Measurements from ENCODE around the gene C6orf15. TPM values are rescaled to one million over a fixed set of nuclear protein-coding genes. Genes with fewer than 3 reads are reported as not detected.

The C6orf15 gene
- total RNA-seq, 1 donor: not detected

DNA sequence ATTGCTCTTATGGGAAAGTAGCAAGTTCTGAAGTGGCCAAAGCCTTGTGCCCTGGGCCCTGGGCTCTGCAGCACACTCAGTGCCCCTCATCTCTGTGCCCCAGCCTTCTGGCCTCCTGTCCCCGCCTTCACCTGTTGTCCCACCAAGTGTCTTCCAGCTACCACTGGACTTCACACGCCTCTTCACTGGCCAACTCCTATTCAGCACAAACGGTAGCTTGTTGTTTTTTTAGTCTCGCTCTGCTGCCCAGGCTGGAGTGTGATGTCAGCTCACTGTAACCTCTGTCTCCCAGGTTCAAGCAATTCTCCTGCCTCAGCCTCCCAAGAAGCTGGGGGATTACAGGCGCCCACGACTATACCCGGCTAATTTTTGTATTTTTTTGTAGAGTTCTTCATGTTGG is 40.4 kb upstream of the C6orf15 start:
- Histone ChIP-seq H3K4me2 (ENCODE audit: insufficient read depth, low read length) (no peak overlapping the region), H2AFZ (ENCODE audit: low read length) (no peak overlapping the region), H3K27me3 (ENCODE audit: insufficient read depth, low read length) (no peaks in the 10 kb centered on the region)

GRCh38 chr6:31149827-31150447 is 37.6 kb upstream of the C6orf15 start:
- H3K4me3 ChIP-seq (ENCODE audit: insufficient read depth, low read length): no peak overlapping the region
- no peaks in the 10 kb centered on the region for H4K20me1 ChIP-seq (ENCODE audit: insufficient read depth, low read length)
- no peak overlapping the region for H2AFZ ChIP-seq (ENCODE audit: low read length)
- peak; percentile 18 for DNase-seq (ENCODE audit: insufficient read length, low spot score, missing footprints)
- H3K36me3 ChIP-seq (ENCODE audit: insufficient read depth, low read length): peaks cover 23% of the 10 kb centered on the region
- H3K27me3 ChIP-seq (ENCODE audit: insufficient read depth, low read length): no peaks in the 10 kb centered on the region
- no peak overlapping the region for H3K27ac ChIP-seq (ENCODE audit: low read depth, low read length)
- no peak overlapping the region for H3K4me2 ChIP-seq (ENCODE audit: insufficient read depth, low read length)
- no peaks in the 10 kb centered on the region for H3K4me1 ChIP-seq (ENCODE audit: insufficient read depth, low read length)
- H3K9me3 ChIP-seq (ENCODE audit: low read depth, low read length): no peaks in the 10 kb centered on the region
- no peaks in the 10 kb centered on the region for H3K79me2 ChIP-seq (ENCODE audit: insufficient read depth, low read length)
- TF ChIP-seq CTCF (IDR thresholded peaks at IDR 0.05; ENCODE audit: extremely low read depth, low read depth, low read length): no peak

More for the DNA sequence above, 40.4 kb upstream of the C6orf15 start:
- Histone ChIP-seq H3K79me2 (ENCODE audit: insufficient read depth, low read length) (peaks cover 4% of the 10 kb centered on the region), H3K27ac (ENCODE audit: low read depth, low read length) (no peak overlapping the region), H3K9me3 (ENCODE audit: low read depth, low read length) (no peaks in the 10 kb centered on the region), H3K4me1 (ENCODE audit: insufficient read depth, low read length) (peaks cover 4% of the 10 kb centered on the region), H3K36me3 (ENCODE audit: insufficient read depth, low read length) (peaks cover 32% of the 10 kb centered on the region), H4K20me1 (ENCODE audit: insufficient read depth, low read length) (no peaks in the 10 kb centered on the region), H3K4me3 (ENCODE audit: insufficient read depth, low read length) (no peak overlapping the region)
- no peak for TF ChIP-seq CTCF (IDR thresholded peaks at IDR 0.05; ENCODE audit: extremely low read depth, low read depth, low read length)
- DNase-seq (ENCODE audit: insufficient read length, low spot score, missing footprints): no peak

- no peak overlapping the region for H3K4me3 ChIP-seq (ENCODE audit: insufficient read depth, low read length)
- DNase-seq (ENCODE audit: insufficient read length, low spot score, missing footprints): no peak
- H2AFZ ChIP-seq (ENCODE audit: low read length): no peak overlapping the region
- no peaks in the 10 kb centered on the region for H3K79me2 ChIP-seq (ENCODE audit: insufficient read depth, low read length)
- peaks cover 21% of the 10 kb centered on the region for H3K36me3 ChIP-seq (ENCODE audit: insufficient read depth, low read length)
- TF ChIP-seq CTCF (IDR thresholded peaks at IDR 0.05; ENCODE audit: extremely low read depth, low read depth, low read length): no peak
- H3K4me1 ChIP-seq (ENCODE audit: insufficient read depth, low read length): no peaks in the 10 kb centered on the region
- H3K9me3 ChIP-seq (ENCODE audit: low read depth, low read length): no peaks in the 10 kb centered on the region
- no peaks in the 10 kb centered on the region for H4K20me1 ChIP-seq (ENCODE audit: insufficient read depth, low read length)
- H3K27ac ChIP-seq (ENCODE audit: low read depth, low read length): no peak overlapping the region
- H3K4me2 ChIP-seq (ENCODE audit: insufficient read depth, low read length): no peak overlapping the region
- no peaks in the 10 kb centered on the region for H3K27me3 ChIP-seq (ENCODE audit: insufficient read depth, low read length)
Observed at GRCh38 chr6:31145386-31145785, 33.0 kb upstream of the C6orf15 start.

DNA sequence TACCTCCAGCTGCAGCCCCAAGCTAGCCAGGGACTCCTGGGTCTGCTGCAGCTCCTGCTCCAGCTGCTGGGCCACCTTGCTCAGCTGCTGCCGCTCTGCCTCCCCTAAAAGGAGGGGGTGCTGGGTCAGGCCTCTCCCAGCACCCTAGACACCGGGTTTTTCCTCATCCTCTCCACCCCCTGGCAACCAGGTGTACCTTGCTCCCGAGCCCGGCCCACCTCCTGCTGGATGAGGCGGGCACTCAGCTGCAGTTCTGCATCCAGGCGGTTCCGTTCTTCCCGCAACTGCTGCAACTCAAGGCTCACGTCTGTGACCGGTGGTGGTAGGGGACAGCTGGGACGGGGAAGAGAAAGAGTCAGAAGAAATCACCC is 32.6 kb upstream of the C6orf15 start:
- H3K27me3 ChIP-seq (ENCODE audit: insufficient read depth, low read length): no peaks in the 10 kb centered on the region
- H3K4me3 ChIP-seq (ENCODE audit: insufficient read depth, low read length): no peak overlapping the region
- no peak for TF ChIP-seq CTCF (IDR thresholded peaks at IDR 0.05; ENCODE audit: extremely low read depth, low read depth, low read length)
- no peaks in the 10 kb centered on the region for H4K20me1 ChIP-seq (ENCODE audit: insufficient read depth, low read length)
- H3K4me1 ChIP-seq (ENCODE audit: insufficient read depth, low read length): no peaks in the 10 kb centered on the region
- DNase-seq (ENCODE audit: insufficient read length, low spot score, missing footprints): no peak
- no peak overlapping the region for H3K27ac ChIP-seq (ENCODE audit: low read depth, low read length)
- H2AFZ ChIP-seq (ENCODE audit: low read length): no peak overlapping the region
- no peak overlapping the region for H3K4me2 ChIP-seq (ENCODE audit: insufficient read depth, low read length)
- H3K79me2 ChIP-seq (ENCODE audit: insufficient read depth, low read length): no peaks in the 10 kb centered on the region
- no peaks in the 10 kb centered on the region for H3K9me3 ChIP-seq (ENCODE audit: low read depth, low read length)
- H3K36me3 ChIP-seq (ENCODE audit: insufficient read depth, low read length): peaks cover 18% of the 10 kb centered on the region
